Peyer's patch (tissue), 4 donors: ENCODE results near the gene BRD3OS.

Experiments
- CTCF ChIP-seq, 6 experiments: fragments of 450-650 bp in 4 of 6; fragments of 200-600 bp in 2 of 6; sonication (generic) in 1 of 6; IDR thresholded peaks; one replicate each; pipeline ENCODE4 v1.5.1; 2017 to 2019; ENCODE audit warnings: antibody characterized with exemption in 6 of 6, mild to moderate bottlenecking in 3 of 6, moderate library complexity in 1 of 6
- POLR2A ChIP-seq, 2 donors: fragments of 450-650 bp; IDR thresholded peaks; one replicate each; pipeline ENCODE4 v1.5.1; 2017; ENCODE audit warnings: antibody characterized with exemption in 2 of 2, mild to moderate bottlenecking in 2 of 2, moderate library complexity in 2 of 2

GRCh38 chr9:134043531-134043988 is 18.3 kb downstream of the BRD3OS start:
- TF ChIP-seq POLR2A (IDR thresholded peaks at IDR 0.05) (no peak), CTCF (IDR thresholded peaks at IDR 0.05) (no peak)
